GM21723 (cell line): ENCODE results near the gene UGT2B7.

Experiments
- ATAC-seq: cut with Tn5 transposase; IDR thresholded peaks from one replicate; pipeline ENCODE4 v1.9.1; 2021; ENCODE audit warnings: mild to moderate bottlenecking, moderate library complexity; ENCODE audit not compliant: unreplicated experiment

The UGT2B7 gene

GRCh38 chr4:69147334-69147733 is 51.1 kb downstream of the UGT2B7 start:
- no peak for ATAC-seq

- no peak for ATAC-seq
These were observed 57.7 kb downstream of the UGT2B7 start for GRCh38 chr4:69154021-69154420.

- no peak for ATAC-seq
These were observed 60.6 kb downstream of the UGT2B7 start for GRCh38 chr4:69156913-69157312.
